Esophagus muscularis mucosa (tissue), 4 donors: ENCODE results near the gene PSAT1. TPM values are rescaled to one million over a fixed set of nuclear protein-coding genes. Genes with fewer than 3 reads are reported as not detected.

Source experiments
- DNase-seq: peaks from one replicate; pipeline ENCODE4 v3.0.0-alpha.2; 2017; ENCODE audit errors: extremely low spot score
- H3K27ac ChIP-seq, 4 donors: fragments of 200-600 bp; sonication (generic); replicated peaks in 1 of 4; 1 replicate in 3 of 4; 2 replicates in 1 of 4; pipeline ENCODE4 v1.5.1; 2016 to 2019; ENCODE audit warnings: mild to moderate bottlenecking in 1 of 4
- H3K27me3 ChIP-seq, 4 donors: fragments of 200-600 bp; sonication (generic); one replicate each; pipeline versions ENCODE4 v1.5.1 to v1.6.0; 2016 to 2019
- H3K36me3 ChIP-seq, 4 donors: fragments of 200-600 bp; sonication (generic); one replicate each; pipeline ENCODE4 v1.5.1; 2016 to 2019
- H3K4me1 ChIP-seq, 4 donors: fragments of 200-600 bp; sonication (generic); one replicate each; pipeline ENCODE4 v1.5.1; 2016 to 2019
- H3K4me3 ChIP-seq, 4 donors: fragments of 200-600 bp; sonication (generic); 1 replicate in 2 of 4; 2 replicates in 2 of 4; pipeline ENCODE4 v1.5.1; 2016 to 2019; ENCODE audit warnings: mild to moderate bottlenecking in 4 of 4, moderate library complexity in 1 of 4
- H3K9me3 ChIP-seq, 4 donors: fragments of 200-600 bp; sonication (generic); 1 replicate in 3 of 4; 2 replicates in 1 of 4; pipeline ENCODE4 v1.5.1; 2016 to 2019
- CTCF ChIP-seq, 3 experiments: fragments of 200-600 bp in 2 of 3; fragments of 450-650 bp in 1 of 3; sonication (generic) in 2 of 3; IDR thresholded peaks; one replicate each; pipeline ENCODE4 v1.5.1; 2017 to 2019; ENCODE audit warnings: antibody characterized with exemption in 3 of 3, mild to moderate bottlenecking in 2 of 3, moderate library complexity in 1 of 3
- EP300 ChIP-seq: sonication (generic); formaldehyde crosslinking; IDR thresholded peaks from one replicate; pipeline ENCODE4 v1.6.1; 2017; ENCODE audit warnings: antibody characterized with exemption
- POLR2A ChIP-seq: fragments of 450-650 bp; IDR thresholded peaks from one replicate; pipeline ENCODE4 v1.6.1; 2017; ENCODE audit warnings: antibody characterized with exemption, moderate library complexity, mild to moderate bottlenecking, low read depth
- POLR2AphosphoS5 ChIP-seq, 2 donors: sonication (generic); formaldehyde crosslinking; IDR thresholded peaks; one replicate each; pipeline ENCODE4 v1.6.1; 2017; ENCODE audit warnings: antibody characterized with exemption in 2 of 2
- WGBS: methylation state at CpG from one replicate; pipeline ENCODE4 v1.1.5; 2018; 5-methylcytosine and 5-hydroxymethylcytosine counted together
- intact Hi-C: fragments of 100-400 bp; cut with DNase I; formaldehyde crosslinking; loops from one replicate; pipeline ENCODE4 v1.15.1; 2023
- total RNA-seq, 4 donors: library from RNA; depleted of rRNA; stranded (reverse); fragments of >200 nt; gene quantifications; one replicate each; pipeline versions ENCODE4 v1.1.0 to v1.2.1, GENCODE V29; 2016

The PSAT1 gene
- total RNA-seq, 4 donors from 2014 or later, result 1.7 to 4.6 (median 2.5) TPM

GRCh38 chr9:78368236-78368635 is 71.3 kb downstream of the PSAT1 start:
- no peak overlapping the region for H3K27ac ChIP-seq
- intact Hi-C loops, result loop anchor here (2.0 kb wide), 1 partner anchor 105 kb away; no protein-coding TSS in a partner anchor
- H3K9me3 ChIP-seq, result no peaks in the 10 kb centered on the region
- H3K27me3 ChIP-seq, result peaks cover 0 to 19% (median 0%) of the 10 kb centered on the region in 4 donors
- no peak overlapping the region for H3K4me3 ChIP-seq
- no peaks in the 10 kb centered on the region for H3K36me3 ChIP-seq
- H3K4me1 ChIP-seq, result no peaks in the 10 kb centered on the region
- TF ChIP-seq POLR2A (no peak), CTCF (IDR thresholded peaks at IDR 0.05) (no peak), EP300 (no peak), POLR2AphosphoS5 (IDR thresholded peaks at IDR 0.05) (no peak)
- no peak for DNase-seq
- WGBS, result 82% methylated on average over 6 of the region's 6 CpGs

- intact Hi-C loops, result loop anchor here (2.0 kb wide), 1 partner anchor 107 kb away; no protein-coding TSS in a partner anchor
- no peak for DNase-seq
- H3K4me1 ChIP-seq, result no peaks in the 10 kb centered on the region
- H3K27ac ChIP-seq, result no peak overlapping the region
- peak; percentile 60 to 78 (median 69) for TF ChIP-seq CTCF (IDR thresholded peaks at IDR 0.05)
- no peak for TF ChIP-seq POLR2A
- H3K27me3 ChIP-seq, result peaks cover 0 to 24% (median 0%) of the 10 kb centered on the region in 4 donors
- H3K36me3 ChIP-seq, result no peaks in the 10 kb centered on the region
- 31% methylated on average over 8 of the region's 8 CpGs for WGBS
- H3K9me3 ChIP-seq, result no peaks in the 10 kb centered on the region
- H3K4me3 ChIP-seq, result no peak overlapping the region
Measured at GRCh38 chr9:78369639-78370219, 72.8 kb downstream of the PSAT1 start.

GRCh38 chr9:78370991-78371390 is 74.1 kb downstream of the PSAT1 start:
- TF ChIP-seq CTCF (IDR thresholded peaks at IDR 0.05) (no peak), EP300 (no peak), POLR2A (no peak), POLR2AphosphoS5 (IDR thresholded peaks at IDR 0.05) (no peak)
- Histone ChIP-seq H3K36me3 (no peaks in the 10 kb centered on the region), H3K9me3 (no peaks in the 10 kb centered on the region), H3K4me3 (no peak overlapping the region), H3K4me1 (no peaks in the 10 kb centered on the region), H3K27ac (no peak overlapping the region), H3K27me3 (peaks cover 0 to 33% (median 0%) of the 10 kb centered on the region in 4 donors)
- WGBS, result 78% methylated on average over 7 of the region's 7 CpGs
- no peak for DNase-seq
- intact Hi-C loops, result no loop called here

GRCh38 chr9:78371981-78372380 is 75.1 kb downstream of the PSAT1 start:
- no peak for DNase-seq
- Histone ChIP-seq H3K9me3 (no peaks in the 10 kb centered on the region), H3K27ac (no peak overlapping the region), H3K27me3 (peaks cover 0 to 33% (median 0%) of the 10 kb centered on the region in 4 donors), H3K4me1 (no peaks in the 10 kb centered on the region), H3K36me3 (no peaks in the 10 kb centered on the region), H3K4me3 (no peak overlapping the region)
- TF ChIP-seq EP300 (no peak), CTCF (IDR thresholded peaks at IDR 0.05) (no peak), POLR2AphosphoS5 (IDR thresholded peaks at IDR 0.05) (no peak), POLR2A (no peak)
- 72% methylated on average over 7 of the region's 7 CpGs for WGBS
- intact Hi-C loops, result no loop called here

Other genes starting within 250 kb of the PSAT1 start
- 10 to 100 TPM in 2 of 4 donors, 1 to 10 TPM in 2; 6.8 to 12.9 (median 9.4) TPM for gene CEP78, start 61.0 kb upstream of the PSAT1 start, total RNA-seq